HG03139 (cell line): ENCODE results near the gene KRTAP5-1.

Experiments used
- ATAC-seq: cut with Tn5 transposase; IDR thresholded peaks from one replicate; pipeline ENCODE4 v1.9.1; 2021; ENCODE audit not compliant: unreplicated experiment

The KRTAP5-1 gene

DNA sequence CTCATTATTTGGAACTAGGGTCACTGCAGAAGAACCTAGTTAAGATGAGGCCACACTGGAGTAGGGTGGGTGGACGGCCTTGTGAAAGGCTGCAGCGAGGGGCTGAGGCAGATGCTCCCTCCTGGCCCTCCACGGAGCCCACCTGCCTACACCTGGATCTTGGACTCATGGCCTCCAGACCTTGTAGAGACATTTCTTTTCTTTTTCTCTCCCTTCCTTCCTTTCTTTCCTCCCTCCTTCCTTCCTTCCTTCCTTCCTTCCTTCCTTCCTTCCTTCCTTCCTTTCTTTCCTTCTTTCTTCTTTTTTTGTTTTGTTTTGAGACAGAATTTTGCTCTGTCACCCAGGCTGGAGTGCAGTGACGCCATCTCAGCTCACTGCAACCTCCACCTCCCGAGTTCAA is 39.7 kb downstream of the KRTAP5-1 start:
- ATAC-seq: no peak

DNA sequence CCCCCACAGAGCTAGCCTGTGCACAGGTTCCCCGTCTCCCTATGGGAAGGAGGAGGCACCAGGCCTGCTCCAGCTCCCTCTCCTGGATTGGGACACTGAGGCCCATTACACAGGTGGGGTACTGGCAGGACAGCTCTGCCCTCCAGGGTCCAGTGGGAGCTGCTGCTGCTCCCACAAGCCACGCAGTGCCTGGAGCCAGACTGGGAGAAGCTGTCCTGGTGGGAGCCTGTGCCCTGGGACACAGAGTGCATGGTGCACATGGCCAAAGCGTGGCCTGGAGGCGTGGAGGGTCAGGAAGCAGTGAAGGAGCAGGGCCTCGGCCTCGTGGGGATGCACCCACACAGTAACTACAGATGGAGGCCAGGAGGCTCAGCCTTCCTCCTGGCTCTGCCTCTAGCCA is 40.5 kb downstream of the KRTAP5-1 start:
- ATAC-seq: no peak

- ATAC-seq: no peak
Measured at GRCh38 chr11:1543606-1544263, 41.3 kb downstream of the KRTAP5-1 start.

DNA sequence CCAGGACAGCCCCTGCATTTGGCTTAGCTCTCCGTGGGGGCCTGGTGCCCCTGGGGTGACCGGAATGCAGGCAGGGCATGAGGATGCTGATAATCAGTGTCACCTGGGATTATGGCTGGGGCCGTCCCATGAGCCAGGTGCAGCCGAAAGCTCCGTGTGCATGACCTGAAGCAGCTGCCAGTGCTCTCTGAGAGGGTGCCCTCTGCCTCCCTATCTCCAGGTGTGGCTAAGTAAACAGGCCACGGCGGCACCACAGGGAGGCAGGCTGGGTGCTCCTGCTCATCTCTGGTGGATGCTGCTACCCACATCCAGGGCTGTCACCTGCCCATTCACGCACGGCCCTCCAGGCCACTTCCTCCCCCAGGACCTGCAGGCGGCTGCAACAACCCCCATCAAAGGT is 42.8 kb downstream of the KRTAP5-1 start:
- ATAC-seq: no peak

DNA sequence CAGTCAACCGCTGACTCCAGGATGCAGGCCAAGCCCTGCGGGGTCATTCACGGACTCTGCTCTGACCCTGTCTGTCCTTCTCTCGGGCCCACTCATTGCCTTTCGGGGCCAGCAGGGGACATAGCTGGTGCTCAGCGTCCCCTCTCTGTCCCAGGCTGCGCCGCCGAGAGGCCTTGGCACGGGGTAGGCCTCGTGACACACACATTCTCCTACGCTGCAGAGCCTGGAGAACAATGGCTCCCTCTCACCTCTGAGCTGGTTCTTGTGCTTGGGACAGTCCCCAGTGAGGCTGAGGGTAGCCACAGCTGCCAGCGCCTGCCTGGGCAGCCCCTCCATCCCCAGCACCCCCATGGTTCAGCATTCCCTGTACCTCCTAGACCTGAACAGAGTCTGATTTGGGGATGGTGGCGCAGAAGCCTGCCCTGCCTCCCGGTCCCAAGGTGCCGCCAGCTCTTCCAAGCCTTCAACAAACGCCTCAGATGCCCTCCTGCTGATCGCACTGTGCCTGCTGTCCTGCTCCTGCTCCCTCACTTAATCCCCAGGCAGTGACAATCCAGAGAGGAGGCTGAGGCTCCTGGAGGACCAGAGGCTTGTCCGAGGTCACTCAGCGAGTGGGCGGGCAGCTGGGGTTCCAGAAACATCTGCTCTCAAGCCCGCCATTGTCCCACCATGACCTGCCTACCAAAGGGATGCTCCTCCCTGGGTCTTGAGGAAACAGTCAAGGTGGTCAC is 43.4 kb downstream of the KRTAP5-1 start:
- ATAC-seq: no peak

GRCh38 chr11:1540074-1540473 is 45.0 kb downstream of the KRTAP5-1 start:
- ATAC-seq: no peak

- no peak for ATAC-seq
Measured at GRCh38 chr11:1538153-1538552, 46.9 kb downstream of the KRTAP5-1 start.

- ATAC-seq: no peak
Measured at GRCh38 chr11:1536065-1536843, 48.8 kb downstream of the KRTAP5-1 start.

GRCh38 chr11:1534682-1535081 is 50.4 kb downstream of the KRTAP5-1 start:
- ATAC-seq: no peak
